ENCODE data around the gene FDXR. TPM values are rescaled to one million over a fixed set of nuclear protein-coding genes. Genes with fewer than 3 reads are reported as not detected.

FDXR gene
- total and polyA plus RNA-seq, 9 of the 15 experiments (the other 6 are each of a cell fraction or from before 2014, with no cell fraction given): 0.89 to 70.7 (median 30.9) TPM

DNA sequence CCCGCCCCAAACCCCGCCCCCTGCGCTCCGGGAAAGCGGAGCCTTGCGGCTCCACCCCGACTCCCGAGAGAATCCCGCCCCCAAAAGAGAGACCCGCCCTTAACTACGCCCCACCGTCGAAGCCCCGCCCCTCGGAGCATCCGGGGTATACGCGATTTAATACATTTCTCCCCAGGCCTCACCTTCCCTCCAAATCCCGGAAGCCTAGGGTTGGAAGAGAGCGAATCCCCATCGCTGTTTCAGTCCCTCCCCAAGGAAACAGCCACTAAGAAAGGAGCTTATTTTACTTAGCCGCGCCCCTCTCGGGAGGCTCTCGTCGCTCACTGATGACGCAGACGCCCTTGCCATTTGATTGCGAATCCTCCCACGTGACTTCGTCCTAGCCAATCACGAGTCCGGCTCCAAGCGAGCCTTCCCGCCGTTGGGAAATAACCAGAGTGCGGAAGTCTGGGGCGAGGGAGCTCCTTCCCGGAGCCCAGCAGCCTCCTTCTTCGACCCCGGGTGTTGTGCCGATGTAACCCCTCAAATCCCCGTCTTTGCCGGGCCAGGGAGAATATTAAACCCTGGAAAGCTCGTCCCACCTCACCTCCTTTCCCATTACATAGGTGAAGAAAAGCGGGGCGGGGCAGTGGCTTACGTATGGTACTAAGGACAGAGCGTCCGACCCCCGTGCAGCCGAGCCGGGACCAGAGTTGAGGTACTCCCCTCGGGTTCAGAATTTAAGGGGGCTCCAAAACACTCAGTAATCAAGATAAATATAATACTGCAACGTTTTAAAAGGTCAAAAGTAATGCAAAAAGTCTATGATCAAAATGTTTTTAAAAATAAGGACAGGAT lies 461 bp upstream of the FDXR start (continued):
- TF ChIP-seq ZBTB12 (CRISPR knock-in tag; IDR thresholded peaks at IDR 0.05) (peak; percentile 97), CHCHD3 (CRISPR knock-in tag; IDR thresholded peaks at IDR 0.05) (no peak), JUNB (CRISPR knock-in tag; conservative IDR thresholded peaks at IDR 0.05) (no peak), CBFB (CRISPR knock-in tag; IDR thresholded peaks at IDR 0.05) (no peak), BRCA1 (IDR thresholded peaks at IDR 0.05) (no peak), BRCA1 (CRISPR knock-in tag; IDR thresholded peaks at IDR 0.05) (no peak), KLF6 (CRISPR knock-in tag; IDR thresholded peaks at IDR 0.05; ENCODE audit: borderline replicate concordance) (no peak), PTBP1 (IDR thresholded peaks at IDR 0.05; ENCODE audit: low read depth, low read length) (no peak), ARNT (IDR thresholded peaks at IDR 0.05) (no peak), ZBED1 (IDR thresholded peaks at IDR 0.05) (0 out of 2 replicates have a peak, but pooled peaks have one; percentile 17), GABPB2 (CRISPR knock-in tag; conservative IDR thresholded peaks at IDR 0.05) (no peak), BCLAF1 (IDR thresholded peaks at IDR 0.05; ENCODE audit: borderline replicate concordance in 1 of 2, control insufficient read depth in 1 of 2, low read depth in 2 of 2, low read length in 1 of 2) (no peak)
- TF ChIP-seq, protein P1, sequence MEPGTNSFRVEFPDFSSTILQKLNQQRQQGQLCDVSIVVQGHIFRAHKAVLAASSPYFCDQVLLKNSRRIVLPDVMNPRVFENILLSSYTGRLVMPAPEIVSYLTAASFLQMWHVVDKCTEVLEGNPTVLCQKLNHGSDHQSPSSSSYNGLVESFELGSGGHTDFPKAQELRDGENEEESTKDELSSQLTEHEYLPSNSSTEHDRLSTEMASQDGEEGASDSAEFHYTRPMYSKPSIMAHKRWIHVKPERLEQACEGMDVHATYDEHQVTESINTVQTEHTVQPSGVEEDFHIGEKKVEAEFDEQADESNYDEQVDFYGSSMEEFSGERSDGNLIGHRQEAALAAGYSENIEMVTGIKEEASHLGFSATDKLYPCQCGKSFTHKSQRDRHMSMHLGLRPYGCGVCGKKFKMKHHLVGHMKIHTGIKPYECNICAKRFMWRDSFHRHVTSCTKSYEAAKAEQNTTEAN (CRISPR knock-in tag; IDR thresholded peaks at IDR 0.05): peak; percentile 75; the same call in 1 of the 2 replicates
- TF ChIP-seq, protein P2, sequence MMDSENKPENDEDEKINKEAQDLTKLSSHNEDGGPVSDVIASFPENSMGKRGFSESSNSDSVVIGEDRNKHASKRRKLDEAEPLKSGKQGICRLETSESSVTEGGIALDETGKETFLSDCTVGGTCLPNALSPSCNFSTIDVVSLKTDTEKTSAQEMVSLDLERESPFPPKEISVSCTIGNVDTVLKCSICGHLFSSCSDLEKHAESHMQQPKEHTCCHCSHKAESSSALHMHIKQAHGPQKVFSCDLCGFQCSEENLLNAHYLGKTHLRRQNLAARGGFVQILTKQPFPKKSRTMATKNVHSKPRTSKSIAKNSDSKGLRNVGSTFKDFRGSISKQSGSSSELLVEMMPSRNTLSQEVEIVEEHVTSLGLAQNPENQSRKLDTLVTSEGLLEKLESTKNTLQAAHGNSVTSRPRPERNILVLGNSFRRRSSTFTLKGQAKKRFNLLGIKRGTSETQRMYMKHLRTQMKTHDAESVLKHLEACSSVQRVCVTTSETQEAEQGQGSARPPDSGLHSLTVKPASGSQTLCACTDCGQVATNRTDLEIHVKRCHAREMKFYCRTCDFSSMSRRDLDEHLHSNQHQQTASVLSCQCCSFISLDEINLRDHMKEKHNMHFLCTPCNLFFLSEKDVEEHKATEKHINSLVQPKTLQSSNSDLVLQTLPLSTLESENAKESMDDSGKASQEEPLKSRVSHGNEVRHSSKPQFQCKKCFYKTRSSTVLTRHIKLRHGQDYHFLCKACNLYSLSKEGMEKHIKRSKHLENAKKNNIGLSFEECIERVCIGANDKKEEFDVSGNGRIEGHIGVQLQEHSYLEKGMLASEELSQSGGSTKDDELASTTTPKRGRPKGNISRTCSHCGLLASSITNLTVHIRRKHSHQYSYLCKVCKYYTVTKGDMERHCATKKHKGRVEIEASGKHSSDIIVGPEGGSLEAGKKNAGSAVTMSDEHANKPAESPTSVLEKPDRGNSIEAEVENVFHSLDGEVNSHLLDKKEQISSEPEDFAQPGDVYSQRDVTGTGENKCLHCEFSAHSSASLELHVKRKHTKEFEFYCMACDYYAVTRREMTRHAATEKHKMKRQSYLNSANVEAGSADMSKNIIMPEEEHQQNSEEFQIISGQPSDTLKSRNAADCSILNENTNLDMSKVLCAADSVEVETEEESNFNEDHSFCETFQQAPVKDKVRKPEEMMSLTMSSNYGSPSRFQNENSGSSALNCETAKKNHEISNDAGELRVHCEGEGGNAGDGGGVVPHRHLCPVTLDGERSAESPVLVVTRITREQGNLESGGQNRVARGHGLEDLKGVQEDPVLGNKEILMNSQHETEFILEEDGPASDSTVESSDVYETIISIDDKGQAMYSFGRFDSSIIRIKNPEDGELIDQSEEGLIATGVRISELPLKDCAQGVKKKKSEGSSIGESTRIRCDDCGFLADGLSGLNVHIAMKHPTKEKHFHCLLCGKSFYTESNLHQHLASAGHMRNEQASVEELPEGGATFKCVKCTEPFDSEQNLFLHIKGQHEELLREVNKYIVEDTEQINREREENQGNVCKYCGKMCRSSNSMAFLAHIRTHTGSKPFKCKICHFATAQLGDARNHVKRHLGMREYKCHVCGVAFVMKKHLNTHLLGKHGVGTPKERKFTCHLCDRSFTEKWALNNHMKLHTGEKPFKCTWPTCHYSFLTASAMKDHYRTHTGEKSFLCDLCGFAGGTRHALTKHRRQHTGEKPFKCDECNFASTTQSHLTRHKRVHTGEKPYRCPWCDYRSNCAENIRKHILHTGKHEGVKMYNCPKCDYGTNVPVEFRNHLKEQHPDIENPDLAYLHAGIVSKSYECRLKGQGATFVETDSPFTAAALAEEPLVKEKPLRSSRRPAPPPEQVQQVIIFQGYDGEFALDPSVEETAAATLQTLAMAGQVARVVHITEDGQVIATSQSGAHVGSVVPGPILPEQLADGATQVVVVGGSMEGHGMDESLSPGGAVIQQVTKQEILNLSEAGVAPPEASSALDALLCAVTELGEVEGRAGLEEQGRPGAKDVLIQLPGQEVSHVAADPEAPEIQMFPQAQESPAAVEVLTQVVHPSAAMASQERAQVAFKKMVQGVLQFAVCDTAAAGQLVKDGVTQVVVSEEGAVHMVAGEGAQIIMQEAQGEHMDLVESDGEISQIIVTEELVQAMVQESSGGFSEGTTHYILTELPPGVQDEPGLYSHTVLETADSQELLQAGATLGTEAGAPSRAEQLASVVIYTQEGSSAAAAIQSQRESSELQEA (IDR thresholded peaks at IDR 0.05; ENCODE audit: low read depth): no peak
